ENCODE data around the gene TAF1B. TPM values are rescaled to one million over a fixed set of nuclear protein-coding genes. Genes with fewer than 3 reads are reported as not detected.

Gene TAF1B
- total RNA-seq, 1 experiment from 2014 or later = 24.8 TPM

GRCh38 chr2:9844036-9844483 lies 786 bp downstream of the TAF1B start:
- intact Hi-C loops (cut with micrococcal nuclease; ENCODE audit: unreplicated experiment) = no loop called here
- TF ChIP-seq EZH2 (IDR thresholded peaks at IDR 0.05; ENCODE audit: low read depth) (no peak), CTCF (conservative IDR thresholded peaks at IDR 0.05) (no peak)
- ChIA-PET CTCF (interaction anchor here (0.6 kb wide), 2 partner anchors 52 to 294 kb away, joined by 3 to 17 read pairs; no protein-coding TSS in a partner anchor), POLR2A (ENCODE audit: unreplicated experiment) (interaction anchor here (0.6 to 0.8 kb wide), 3 partner anchors 14 to 528 kb away, joined by 4 to 7 read pairs (median 6); no protein-coding TSS in a partner anchor)
- DNase-seq = no peak
- Histone ChIP-seq H2AFZ (peak overlapping the region; percentile 74), H3K36me3 (ENCODE audit: low read depth) (peaks cover 15% of the 10 kb centered on the region), H3K27ac (peak overlapping the region; percentile 86), H3K4me3 (peak overlapping the region; percentile 68), H3K9me3 (ENCODE audit: insufficient read depth, low read depth) (no peaks in the 10 kb centered on the region), H4K20me1 (ENCODE audit: insufficient read depth) (no peaks in the 10 kb centered on the region), H3K27me3 (ENCODE audit: insufficient read depth, low read depth) (no peaks in the 10 kb centered on the region), H3K4me2 (peak overlapping the region; percentile 88), H3K79me2 (ENCODE audit: low read depth) (peaks cover 57% of the 10 kb centered on the region), H3F3A (ENCODE audit: insufficient read depth, low read depth) (peaks cover 51% of the 10 kb centered on the region), H3K9me2 (ENCODE audit: insufficient read depth) (no peaks in the 10 kb centered on the region), H3K4me1 (replicated peaks; ENCODE audit: insufficient read depth) (peaks cover 50% of the 10 kb centered on the region)
- BruUV-seq (replicated peaks) = TSS peak; percentile 57

GRCh38 chr2:9844576-9844975 lies 1.3 kb downstream of the TAF1B start:
- intact Hi-C loops (cut with micrococcal nuclease; ENCODE audit: unreplicated experiment) = no loop called here
- TF ChIP-seq EZH2 (IDR thresholded peaks at IDR 0.05; ENCODE audit: low read depth) (no peak), CTCF (conservative IDR thresholded peaks at IDR 0.05) (no peak)
- Histone ChIP-seq H3K9me3 (ENCODE audit: insufficient read depth, low read depth) (no peaks in the 10 kb centered on the region), H2AFZ (no peak overlapping the region), H3K79me2 (ENCODE audit: low read depth) (peaks cover 62% of the 10 kb centered on the region), H3K4me1 (replicated peaks; ENCODE audit: insufficient read depth) (peaks cover 50% of the 10 kb centered on the region), H3K27me3 (ENCODE audit: insufficient read depth, low read depth) (no peaks in the 10 kb centered on the region), H3K36me3 (ENCODE audit: low read depth) (peaks cover 21% of the 10 kb centered on the region), H4K20me1 (ENCODE audit: insufficient read depth) (no peaks in the 10 kb centered on the region), H3K4me3 (peak overlapping the region; percentile 68), H3K9me2 (ENCODE audit: insufficient read depth) (no peaks in the 10 kb centered on the region), H3K4me2 (peak overlapping the region; percentile 88), H3F3A (ENCODE audit: insufficient read depth, low read depth) (peaks cover 51% of the 10 kb centered on the region), H3K27ac (peak overlapping the region; percentile 86)
- ChIA-PET POLR2A (ENCODE audit: unreplicated experiment) (interaction anchor here (0.6 kb wide), 1 partner anchor 528 kb away, joined by 7 read pairs; no protein-coding TSS in a partner anchor), CTCF (interaction anchor here (0.6 kb wide), 1 partner anchor 294 kb away, joined by 17 read pairs; no protein-coding TSS in a partner anchor)
- DNase-seq = peak in 1 of 2 experiments; percentile 65
- no TSS peak for BruUV-seq (replicated peaks)

- ChIA-PET CTCF (interaction anchor here (0.5 to 0.6 kb wide), 2 partner anchors 44 to 49 kb away, joined by 7 to 9 read pairs; no protein-coding TSS in a partner anchor), POLR2A (ENCODE audit: unreplicated experiment) (interaction anchor here (0.6 kb wide), 3 partner anchors 217 to 843 kb away, joined by 4 to 5 read pairs (median 4); partner anchors contain the start of gene MBOAT2)
- TF ChIP-seq CTCF (conservative IDR thresholded peaks at IDR 0.05) = no peak
- Histone ChIP-seq H3K9me3 (ENCODE audit: insufficient read depth, low read depth) (no peaks in the 10 kb centered on the region), H3K4me3 (peak overlapping the region; percentile 10; the same call in 1 of the 2 replicates), H3K27ac (peak overlapping the region; percentile 86), H3K27me3 (ENCODE audit: insufficient read depth, low read depth) (no peaks in the 10 kb centered on the region), H3K4me1 (replicated peaks; ENCODE audit: insufficient read depth) (peaks cover 50% of the 10 kb centered on the region), H3K79me2 (ENCODE audit: low read depth) (peaks cover 63% of the 10 kb centered on the region), H3K9me2 (ENCODE audit: insufficient read depth) (no peaks in the 10 kb centered on the region), H3F3A (ENCODE audit: insufficient read depth, low read depth) (peaks cover 51% of the 10 kb centered on the region), H3K4me2 (peak overlapping the region; percentile 88), H3K36me3 (ENCODE audit: low read depth) (peaks cover 39% of the 10 kb centered on the region), H2AFZ (no peak overlapping the region), H4K20me1 (ENCODE audit: insufficient read depth) (no peaks in the 10 kb centered on the region)
- BruUV-seq (replicated peaks) = no TSS peak
- DNase-seq = peak; percentile 23 to 96
- intact Hi-C loops (cut with micrococcal nuclease; ENCODE audit: unreplicated experiment) = loop anchor here (2.0 kb wide), 1 partner anchor 48 kb away; no protein-coding TSS in a partner anchor
Measured at GRCh38 chr2:9846554-9846953, 3.3 kb downstream of the TAF1B start.
